ENCODE data around the gene GLT6D1. TPM values are rescaled to one million over a fixed set of nuclear protein-coding genes. Genes with fewer than 3 reads are reported as not detected.
"Not testable (repeated sequence)": the region's sequence is repeated elsewhere in the genome, so short reads cannot be mapped to it uniquely, and the experiment has no call there.

Gene GLT6D1
- total RNA-seq, 4 donors from 2014 or later: not detected

GRCh38 chr9:135674977-135675376 is 35.6 kb upstream of the GLT6D1 start:
- Histone ChIP-seq H3K36me3 (no peaks in the 10 kb centered on the region), H3K27me3 (peaks cover 45% of the 10 kb centered on the region), H3K4me3 (no peak overlapping the region), H3K4me1 (no peaks in the 10 kb centered on the region), H3K9me3 (no peaks in the 10 kb centered on the region), H3K27ac (no peak overlapping the region)
- TF ChIP-seq POLR2A (IDR thresholded peaks at IDR 0.05): no peak
- no peak for TF ChIP-seq POLR2AphosphoS5 (IDR thresholded peaks at IDR 0.05)
- no peak for TF ChIP-seq EP300 (IDR thresholded peaks at IDR 0.05)
- TF ChIP-seq CTCF (IDR thresholded peaks at IDR 0.05): no peak
- WGBS, 2 donors (ENCODE audit: low coverage in 1 of 2): 63% methylated on average over 4 of the region's 10 CpGs; no CpG with 5 or more reads in 1 of the 2 donors
- ATAC-seq: no peak

- 80 to 82% methylated on average over 7 to 8 of the region's 8 CpGs for WGBS, 2 donors (ENCODE audit: low coverage in 1 of 2)
- Histone ChIP-seq H3K9me3 (no peaks in the 10 kb centered on the region), H3K4me3 (no peak overlapping the region)
Observed at GRCh38 chr9:135673941-135674340, 34.6 kb upstream of the GLT6D1 start.

GRCh38 chr9:135672786-135673185 is 33.4 kb upstream of the GLT6D1 start:
- not testable (repeated sequence) for H3K4me3 ChIP-seq, H3K4me1 ChIP-seq, H3K27ac ChIP-seq, H3K9me3 ChIP-seq, H3K36me3 ChIP-seq, ATAC-seq
- 88 to 93% methylated on average over 3 to 4 of the region's 7 CpGs for WGBS, 2 donors (ENCODE audit: low coverage in 1 of 2)
- peaks cover 43% of the 10 kb centered on the region for H3K27me3 ChIP-seq

More at GRCh38 chr9:135673941-135674340, 34.6 kb upstream of the GLT6D1 start:
- Histone ChIP-seq H3K27ac (no peak overlapping the region), H3K36me3 (no peaks in the 10 kb centered on the region), H3K27me3 (peaks cover 54% of the 10 kb centered on the region), H3K4me1 (no peaks in the 10 kb centered on the region)
- no peak for ATAC-seq
- TF ChIP-seq CTCF (IDR thresholded peaks at IDR 0.05) (no peak), POLR2A (IDR thresholded peaks at IDR 0.05) (no peak), EP300 (IDR thresholded peaks at IDR 0.05) (no peak), POLR2AphosphoS5 (IDR thresholded peaks at IDR 0.05) (no peak)

- H3K9me3 ChIP-seq: no peaks in the 10 kb centered on the region
- peaks cover 53% of the 10 kb centered on the region for H3K27me3 ChIP-seq
- H3K4me1 ChIP-seq: no peaks in the 10 kb centered on the region
- H3K4me3 ChIP-seq: no peak overlapping the region
- no peak for ATAC-seq
- WGBS, 2 donors (ENCODE audit: low coverage in 1 of 2): no CpG with 5 or more reads among the region's 17 CpGs
- TF ChIP-seq EP300 (IDR thresholded peaks at IDR 0.05) (no peak), POLR2AphosphoS5 (IDR thresholded peaks at IDR 0.05) (no peak), POLR2A (IDR thresholded peaks at IDR 0.05) (no peak), CTCF (IDR thresholded peaks at IDR 0.05) (no peak)
- H3K27ac ChIP-seq: no peak overlapping the region
- no peaks in the 10 kb centered on the region for H3K36me3 ChIP-seq
Observed at GRCh38 chr9:135671591-135672041, 32.3 kb upstream of the GLT6D1 start.

- ATAC-seq: no peak
- WGBS, 2 donors (ENCODE audit: low coverage in 1 of 2): no CpG with 5 or more reads among the region's 41 CpGs
- Histone ChIP-seq H3K36me3 (no peaks in the 10 kb centered on the region), H3K27ac (no peak overlapping the region), H3K9me3 (no peaks in the 10 kb centered on the region), H3K4me1 (no peaks in the 10 kb centered on the region), H3K4me3 (no peak overlapping the region), H3K27me3 (peaks cover 59% of the 10 kb centered on the region)
- TF ChIP-seq POLR2A (IDR thresholded peaks at IDR 0.05) (no peak), CTCF (IDR thresholded peaks at IDR 0.05) (no peak), POLR2AphosphoS5 (IDR thresholded peaks at IDR 0.05) (no peak)
Observed at GRCh38 chr9:135670721-135671590, 31.6 kb upstream of the GLT6D1 start.

Measured in gastroesophageal sphincter (tissue), 4 donors.